OCI-LY7 (cell line): Measurements from ENCODE around the gene FGFRL1. TPM values are rescaled to one million over a fixed set of nuclear protein-coding genes. Genes with fewer than 3 reads are reported as not detected.

Experiments
- BruUV-seq: library from RNA; stranded (reverse); fragments of 400-500 nt; replicated peaks from 2 replicates; lab custom pipeline; 2021; lab: Mats Ljungman, UMichigan
- CTCF ChIA-PET: fragments of 300-600 bp; sonication (Branson Sonifier 250); formaldehyde crosslinking; loops from one replicate; lab custom pipeline; 2022; ENCODE audit warnings: antibody characterized with exemption; ENCODE audit not compliant: unreplicated experiment; lab: Charles Lee
- POLR2A ChIA-PET: fragments of 300-600 bp; sonication (Branson Sonifier 250); formaldehyde crosslinking; loops from one replicate; lab custom pipeline; 2022; ENCODE audit warnings: antibody characterized with exemption; lab: Charles Lee
- DNase-seq: peaks from one replicate; pipeline ENCODE4 v3.0.0-alpha.2; 2015; ENCODE audit warnings: low spot score
- H2AFZ ChIP-seq: fragments of 200-600 bp; sonication (generic), shearing (Covaris generic); 2 replicates; pipeline ENCODE4 v1.6.1; 2014; ENCODE audit warnings: mild to moderate bottlenecking, antibody characterized with exemption, low read length, moderate library complexity
- H3K27ac ChIP-seq: fragments of 200-600 bp; sonication (generic); 2 replicates; pipeline ENCODE4 v1.5.1; 2014; ENCODE audit warnings: mixed run types, low read depth, mild to moderate bottlenecking, moderate library complexity, low read length, inconsistent platforms; ENCODE audit not compliant: poor library complexity, severe bottlenecking
- H3K36me3 ChIP-seq: fragments of 200-600 bp; sonication (generic); 2 replicates; pipeline ENCODE4 v1.6.1; 2014; ENCODE audit warnings: mild to moderate bottlenecking, antibody characterized with exemption, low read length, moderate library complexity, mixed read lengths; ENCODE audit not compliant: insufficient read depth
- H3K4me1 ChIP-seq: fragments of 200-600 bp; sonication (generic); 2 replicates; pipeline ENCODE4 v1.5.1; 2014; ENCODE audit warnings: mild to moderate bottlenecking, low read length; ENCODE audit not compliant: insufficient read depth, poor library complexity, severe bottlenecking
- H3K4me2 ChIP-seq: fragments of 200-600 bp; sonication (generic); 2 replicates; pipeline ENCODE4 v1.6.1; 2014; ENCODE audit warnings: mild to moderate bottlenecking, low read length
- H3K4me3 ChIP-seq: fragments of 200-600 bp; sonication (generic); 2 replicates; pipeline ENCODE4 v1.5.1; 2014; ENCODE audit warnings: mild to moderate bottlenecking, low read depth, low read length; ENCODE audit not compliant: poor library complexity, severe bottlenecking
- H3K79me2 ChIP-seq: fragments of 200-600 bp; sonication (generic); 2 replicates; pipeline ENCODE4 v1.6.1; 2016; ENCODE audit warnings: low read depth, mild to moderate bottlenecking, low read length, moderate library complexity, mixed read lengths; ENCODE audit not compliant: insufficient read depth
- H3K9me2 ChIP-seq: fragments of 200-600 bp; sonication (generic); 2 replicates; pipeline ENCODE4 v1.6.1; 2016; ENCODE audit warnings: mild to moderate bottlenecking, low read length, mixed read lengths; ENCODE audit not compliant: insufficient read depth
- H3K9me3 ChIP-seq: fragments of 200-600 bp; sonication (generic); 2 replicates; pipeline ENCODE4 v1.6.1; 2014; ENCODE audit warnings: mild to moderate bottlenecking, mixed run types, low read length, mixed read lengths
- H4K20me1 ChIP-seq: fragments of 200-600 bp; sonication (generic); 2 replicates; pipeline ENCODE4 v1.6.1; 2014; ENCODE audit warnings: mild to moderate bottlenecking, antibody characterized with exemption, low read length, moderate library complexity, mixed read lengths; ENCODE audit not compliant: insufficient read depth
- CTCF ChIP-seq: fragments of 200-600 bp; sonication (generic); conservative IDR thresholded peaks from 2 replicates; pipeline ENCODE4 v1.5.1; 2014; ENCODE audit warnings: mild to moderate bottlenecking, antibody characterized with exemption, low read length, moderate library complexity, mixed read lengths
- EZH2phosphoT487 ChIP-seq: fragments of 200-600 bp; sonication (generic); IDR thresholded peaks from 2 replicates; pipeline ENCODE4 v1.6.1; 2018; ENCODE audit warnings: low read depth, borderline replicate concordance, mild to moderate bottlenecking, mixed run types, antibody characterized with exemption, low read length, moderate library complexity, mixed read lengths
- intact Hi-C: fragments of 100-400 bp; cut with micrococcal nuclease; formaldehyde crosslinking; loops from one replicate; pipeline ENCODE4 v1.10.0; 2022; ENCODE audit not compliant: unreplicated experiment
- total RNA-seq, 2 experiments: library from RNA; depleted of rRNA in 1 of 2; stranded (reverse); fragments of >200 nt in 1 of 2; shearing (Covaris generic) in 1 of 2; gene quantifications; 2 replicates each; pipeline ENCODE4 v1.2.3, GENCODE V29; 2014 to 2022

The FGFRL1 gene
- total RNA-seq, 2 experiments from 2014 or later = 1.4 to 2.7 TPM

GRCh38 chr4:1039493-1040343 lies 28.3 kb downstream of the FGFRL1 start:
- Histone ChIP-seq H2AFZ (no peak overlapping the region), H4K20me1 (no peaks in the 10 kb centered on the region), H3K27ac (no peak overlapping the region), H3K79me2 (no peaks in the 10 kb centered on the region), H3K9me2 (no peaks in the 10 kb centered on the region), H3K4me2 (no peak overlapping the region), H3K4me3 (no peak overlapping the region), H3K9me3 (no peaks in the 10 kb centered on the region), H3K4me1 (no peaks in the 10 kb centered on the region), H3K36me3 (no peaks in the 10 kb centered on the region)
- intact Hi-C loops = no loop called here
- POLR2A ChIA-PET = no interaction called here
- CTCF ChIA-PET = no interaction called here
- no peak for DNase-seq
- TF ChIP-seq CTCF = no peak
- no peak for TF ChIP-seq EZH2phosphoT487
- BruUV-seq = no TSS peak

GRCh38 chr4:1040344-1041146 lies 29.1 kb downstream of the FGFRL1 start:
- Histone ChIP-seq H3K9me2 (no peaks in the 10 kb centered on the region), H2AFZ (no peak overlapping the region), H3K4me1 (no peaks in the 10 kb centered on the region), H3K4me2 (no peak overlapping the region), H3K36me3 (no peaks in the 10 kb centered on the region), H3K9me3 (no peaks in the 10 kb centered on the region), H4K20me1 (no peaks in the 10 kb centered on the region), H3K27ac (no peak overlapping the region), H3K4me3 (no peak overlapping the region), H3K79me2 (no peaks in the 10 kb centered on the region)
- CTCF ChIA-PET = no interaction called here
- POLR2A ChIA-PET = no interaction called here
- no peak for DNase-seq
- TF ChIP-seq EZH2phosphoT487 (no peak), CTCF (no peak)
- no TSS peak for BruUV-seq
- intact Hi-C loops = no loop called here
